Uterus (tissue), 2 donors: ENCODE measurements around the gene TOM1L1.

Experiments used
- CTCF ChIP-seq, 4 experiments: fragments of 200-600 bp in 2 of 4; fragments of 450-650 bp in 2 of 4; sonication (generic) in 2 of 4; IDR thresholded peaks; one replicate each; pipeline ENCODE4 v1.5.1; 2016 to 2019; ENCODE audit warnings: antibody characterized with exemption in 4 of 4, mild to moderate bottlenecking in 2 of 4, moderate library complexity in 1 of 4
- POLR2A ChIP-seq, 2 donors: fragments of 450-650 bp; IDR thresholded peaks; one replicate each; pipeline ENCODE4 v1.6.1; 2016; ENCODE audit warnings: antibody characterized with exemption in 2 of 2, mild to moderate bottlenecking in 1 of 2, moderate library complexity in 1 of 2

GRCh38 chr17:54863176-54863575 lies 37.5 kb upstream of the TOM1L1 start:
- TF ChIP-seq POLR2A (IDR thresholded peaks at IDR 0.05) (no peak), CTCF (IDR thresholded peaks at IDR 0.05) (no peak)
